Purkinje cell (primary cell): Measurements from ENCODE around the gene LAMP5. TPM values are rescaled to one million over a fixed set of nuclear protein-coding genes. Genes with fewer than 3 reads are reported as not detected.

Experiments
- polyA plus RNA-seq: library from polyadenylated mRNA; unstranded; fragments of >200 nt; fragmentation: Nextera tagmentation; gene quantifications from 2 replicates; pipeline ENCODE4 v1.2.1, GENCODE V29; 2014

LAMP5 gene, protein sequence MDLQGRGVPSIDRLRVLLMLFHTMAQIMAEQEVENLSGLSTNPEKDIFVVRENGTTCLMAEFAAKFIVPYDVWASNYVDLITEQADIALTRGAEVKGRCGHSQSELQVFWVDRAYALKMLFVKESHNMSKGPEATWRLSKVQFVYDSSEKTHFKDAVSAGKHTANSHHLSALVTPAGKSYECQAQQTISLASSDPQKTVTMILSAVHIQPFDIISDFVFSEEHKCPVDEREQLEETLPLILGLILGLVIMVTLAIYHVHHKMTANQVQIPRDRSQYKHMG
- polyA plus RNA-seq: 12.8 and 16.3 TPM in 2 replicates

GRCh38 chr20:9514461-9515213, at the start of gene LAMP5:
LAMP5 (plus strand) TSS chr20:9514590; CDS start chr20:9514853, 263 bp downstream.

